ENCODE results near the gene CCDC149.
"Not testable (repeated sequence)": the region's sequence is repeated elsewhere in the genome, so short reads cannot be mapped to it uniquely, and the experiment has no call there.

CCDC149 gene

GRCh38 chr4:24915121-24915922, 2.5 kb upstream of the CCDC149 start:
- no peak for DNase-seq (ENCODE audit: low spot score)

DNA sequence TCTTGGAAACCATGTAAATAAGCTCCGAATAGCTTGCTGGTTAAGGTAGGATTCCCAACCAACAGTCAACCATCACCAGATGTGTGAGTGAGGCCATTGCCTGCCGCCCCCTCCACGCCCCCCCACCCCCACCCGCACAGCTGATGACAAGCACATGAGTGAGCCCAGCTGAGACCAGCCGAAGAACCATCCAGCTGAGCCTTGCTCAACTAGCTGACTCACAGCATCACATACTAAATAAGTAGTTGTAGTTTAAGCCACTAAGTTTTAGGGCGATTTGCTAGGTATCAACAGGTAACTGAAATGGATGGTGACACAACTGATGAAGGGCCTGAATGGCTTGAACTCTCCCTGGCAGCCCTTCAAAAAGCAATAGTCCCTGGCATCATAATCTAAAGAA, 1.6 kb upstream of the CCDC149 start:
- no peak for DNase-seq (ENCODE audit: low spot score)

DNA sequence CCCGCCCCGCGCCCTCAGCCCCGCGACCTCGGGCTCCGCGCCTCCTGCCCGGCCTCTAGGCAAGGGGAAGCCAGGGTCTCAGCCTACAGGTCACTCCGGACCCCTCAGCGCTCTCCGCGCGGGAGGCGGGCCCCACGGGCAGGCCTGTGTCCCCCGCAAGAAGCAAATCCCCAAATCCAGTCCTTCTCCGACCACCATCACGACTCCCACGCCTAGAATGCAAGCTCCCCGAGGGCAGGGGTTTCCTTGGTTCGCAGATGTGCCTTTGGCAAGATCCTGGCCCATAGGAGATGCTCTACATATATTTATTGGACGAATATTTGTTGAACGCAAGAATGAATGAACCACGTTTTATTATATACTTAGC, 260 bp upstream of the CCDC149 start:
- DNase-seq (ENCODE audit: low spot score): no peak

- DNase-seq (ENCODE audit: low spot score): no peak
These were observed 2.3 kb downstream of the CCDC149 start for GRCh38 chr4:24910499-24910898.

- DNase-seq (ENCODE audit: low spot score): not testable (repeated sequence)
These were observed 3.2 kb downstream of the CCDC149 start for GRCh38 chr4:24909606-24910005.

DNA sequence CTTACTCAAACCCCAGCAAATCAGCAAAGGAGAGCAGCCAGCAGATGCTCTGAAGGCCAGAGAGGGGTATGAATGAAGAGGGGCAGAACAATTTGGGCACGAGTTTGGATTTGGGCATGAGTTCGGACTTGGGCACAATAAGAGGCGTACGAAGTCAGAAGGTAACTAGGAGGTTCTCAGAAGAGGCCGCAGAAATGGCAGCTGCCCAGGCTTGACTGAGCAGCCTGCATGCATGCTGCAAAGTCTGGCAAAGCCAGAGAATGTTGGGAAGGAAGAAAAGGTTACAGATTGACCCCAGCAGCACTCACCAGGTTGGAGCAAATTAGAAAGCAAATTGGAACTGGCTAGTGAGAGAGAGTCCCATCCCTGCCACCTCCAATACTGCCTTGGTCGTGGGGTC, 15.2 kb downstream of the CCDC149 start:
- DNase-seq (ENCODE audit: low spot score): no peak

DNA sequence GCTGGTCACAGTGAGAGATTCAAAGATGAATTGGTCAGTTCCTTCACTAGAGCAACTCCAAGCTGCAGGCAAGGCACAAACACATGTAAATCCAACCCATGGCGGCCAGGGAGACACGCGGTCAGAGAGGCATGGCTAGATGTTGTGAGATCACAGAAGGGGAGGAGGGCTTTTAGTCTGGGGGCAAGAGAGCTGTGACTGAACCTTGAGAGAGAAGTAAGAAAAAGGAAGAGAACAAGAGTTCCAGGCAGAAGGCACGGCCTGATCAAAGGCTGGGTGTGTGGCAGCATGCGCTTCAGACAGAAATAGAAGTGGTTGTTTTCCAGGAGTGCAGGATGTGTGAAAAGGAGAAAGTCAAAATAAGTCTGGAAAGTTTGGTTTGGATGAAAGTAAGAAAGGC, 15.9 kb downstream of the CCDC149 start:
- no peak for DNase-seq (ENCODE audit: low spot score)

DNA sequence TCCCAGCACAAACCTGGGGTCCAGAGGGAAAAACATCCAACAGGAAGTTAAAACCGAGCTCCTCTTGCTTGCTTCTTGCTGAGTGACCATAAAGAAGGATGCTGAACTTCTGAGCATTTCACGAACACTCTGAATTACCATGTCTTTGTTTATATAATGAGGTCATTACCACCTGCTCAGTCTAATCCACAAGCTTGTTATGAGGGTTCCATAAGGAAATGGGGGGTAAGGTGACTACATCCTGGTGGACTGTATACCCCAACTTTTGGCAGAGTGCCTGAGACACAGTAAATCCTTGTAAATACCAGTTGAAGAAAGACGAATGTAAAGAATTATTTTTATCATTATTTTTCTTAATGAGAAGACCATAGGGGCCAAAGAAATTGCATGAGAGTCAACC, 16.8 kb downstream of the CCDC149 start:
- no peak for DNase-seq (ENCODE audit: low spot score)

GRCh38 chr4:24895461-24895860, 17.4 kb downstream of the CCDC149 start:
- DNase-seq (ENCODE audit: low spot score): no peak

DNA sequence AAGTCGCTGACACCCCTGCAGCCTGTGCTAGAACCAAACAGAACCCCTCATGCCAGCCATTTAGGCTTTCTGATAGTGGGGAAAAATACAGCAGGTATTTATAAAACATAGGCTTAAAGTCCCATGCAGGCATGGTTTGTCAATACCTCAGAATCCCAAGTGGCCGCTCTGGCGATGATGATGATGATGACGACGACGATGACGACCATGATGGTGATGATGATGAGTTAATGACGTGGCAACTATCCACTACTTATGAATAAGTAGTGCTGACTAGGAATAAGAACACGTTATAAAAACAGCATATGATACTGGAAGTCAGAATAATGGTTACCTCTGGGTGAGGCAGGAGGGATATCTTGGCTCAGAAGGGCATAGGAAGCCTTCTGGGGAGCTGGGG, 18.0 kb downstream of the CCDC149 start:
- no peak for DNase-seq (ENCODE audit: low spot score)

DNA sequence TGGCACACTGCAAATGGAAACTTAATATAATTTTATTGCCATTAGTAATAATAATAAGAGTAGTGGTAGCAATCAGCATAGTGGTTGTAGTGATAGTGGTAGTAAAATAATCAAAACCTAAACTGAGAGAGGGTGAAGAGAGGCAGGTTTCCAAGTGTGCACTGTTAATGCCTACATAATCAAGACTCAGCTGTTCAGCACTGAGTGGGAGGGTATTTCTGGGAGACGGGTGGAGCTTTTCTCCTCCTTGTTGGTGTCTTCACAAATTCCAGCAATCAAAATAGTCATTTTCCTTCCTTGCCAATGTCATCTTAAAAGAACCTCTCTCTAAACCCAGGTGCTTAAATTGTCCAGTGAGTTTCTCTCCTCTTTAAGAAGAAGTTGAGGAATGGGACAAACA, 18.6 kb downstream of the CCDC149 start:
- DNase-seq (ENCODE audit: low spot score): no peak

DNA sequence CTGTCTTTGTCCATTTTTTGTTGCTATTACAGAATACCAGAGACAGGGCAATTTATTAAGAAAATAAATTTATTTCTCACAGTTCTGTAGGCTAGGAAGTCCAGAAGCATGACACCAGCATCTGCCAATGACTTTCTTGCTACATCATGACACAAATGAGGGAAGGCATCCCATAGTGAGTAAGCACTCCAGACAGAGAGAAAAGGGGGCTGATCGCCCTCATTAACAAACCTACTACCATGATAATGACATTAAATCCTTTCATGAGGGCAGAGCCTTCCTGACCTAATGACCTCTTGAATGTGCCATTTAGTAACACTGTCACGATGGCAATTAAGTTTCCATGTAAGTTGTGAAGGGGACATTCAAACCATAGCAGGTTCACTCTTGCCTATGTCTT, 20.1 kb downstream of the CCDC149 start:
- no peak for DNase-seq (ENCODE audit: low spot score)

GRCh38 chr4:24892278-24892677, 20.6 kb downstream of the CCDC149 start:
- no peak for DNase-seq (ENCODE audit: low spot score)

DNA sequence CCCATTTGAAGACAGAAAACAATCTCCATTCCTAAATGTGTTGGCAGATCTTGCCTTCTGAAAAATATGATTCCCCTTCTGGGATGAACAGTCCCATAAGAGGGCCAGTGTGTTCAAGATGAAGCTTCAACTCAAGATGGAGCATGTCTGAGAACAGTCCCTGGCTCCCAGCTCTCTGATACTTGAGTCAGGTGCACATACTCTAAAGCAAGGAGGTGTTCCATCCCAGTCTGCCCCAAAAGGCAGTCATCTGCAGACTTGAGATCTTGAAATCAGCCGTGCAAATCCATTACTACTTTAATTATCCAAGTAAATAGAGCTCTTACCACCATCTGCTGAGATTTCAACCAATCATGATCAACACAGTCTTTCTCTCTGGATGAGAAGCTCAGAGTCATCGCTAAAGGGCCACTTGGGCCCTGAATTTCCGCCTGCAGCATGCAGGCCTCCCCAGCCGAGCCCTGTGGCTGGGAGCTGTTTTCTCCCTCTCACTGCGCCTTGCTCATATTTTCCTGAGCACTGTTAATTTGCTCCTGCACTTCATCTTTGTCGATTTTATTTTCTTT, 22.2 kb downstream of the CCDC149 start:
- no peak for DNase-seq (ENCODE audit: low spot score)

DNA sequence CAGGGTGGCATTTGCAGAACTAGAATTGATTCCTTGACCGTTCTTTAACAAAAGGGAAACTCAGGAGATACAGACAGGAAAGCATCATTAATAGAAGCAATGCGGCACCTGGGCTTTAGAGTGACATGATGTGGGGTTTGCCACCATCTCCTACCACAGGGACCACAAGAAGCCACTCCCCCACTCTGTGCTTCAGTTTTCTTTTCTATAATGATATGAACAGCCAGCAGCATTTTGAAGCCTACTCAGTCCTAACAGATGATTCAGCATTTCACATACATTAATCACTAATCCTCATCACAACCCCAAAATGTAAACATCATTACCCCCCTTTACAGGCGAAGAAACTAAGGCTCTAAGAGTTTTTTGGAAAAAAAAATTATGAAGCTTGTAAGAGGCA, 22.9 kb downstream of the CCDC149 start:
- no peak for DNase-seq (ENCODE audit: low spot score)

DNA sequence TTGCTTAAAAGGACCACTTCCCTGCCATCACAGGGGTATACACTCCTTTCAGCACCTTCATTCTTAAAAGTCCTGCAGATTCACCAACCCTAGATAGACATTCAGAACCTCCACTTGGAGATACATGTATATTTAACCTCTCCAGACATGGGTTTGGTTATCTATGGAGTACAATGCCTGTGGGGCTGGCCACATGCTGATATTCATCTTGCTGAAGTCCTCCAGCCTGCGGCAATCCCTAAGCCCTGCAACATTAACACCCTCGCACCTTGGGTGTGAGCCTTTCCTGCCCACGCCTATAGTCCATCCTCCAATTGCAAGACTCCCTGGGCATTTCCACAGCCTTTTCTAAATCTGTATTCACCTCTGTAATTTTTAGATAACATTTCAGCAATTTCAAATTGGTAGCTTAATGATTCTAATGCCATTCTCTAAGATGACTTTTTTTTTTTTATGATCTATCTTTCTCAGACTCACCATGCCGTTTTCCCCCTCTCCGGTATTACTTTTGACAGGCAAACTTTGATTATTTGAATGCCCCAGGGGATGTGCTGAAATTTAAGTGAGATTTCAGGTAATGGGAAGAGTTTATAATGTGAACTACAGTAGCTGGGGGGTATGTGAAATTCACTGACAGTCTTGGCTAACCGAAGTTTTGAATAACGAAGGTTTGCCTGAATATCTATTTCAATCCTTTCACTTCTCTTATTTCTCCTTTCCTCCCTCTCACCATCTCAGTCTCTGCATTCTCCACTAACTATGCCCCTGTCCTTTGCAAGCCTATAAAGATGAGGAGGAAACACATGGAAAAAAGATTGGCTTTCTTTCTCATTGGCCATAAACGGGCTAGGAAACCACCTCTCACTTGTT, 24.1 kb downstream of the CCDC149 start:
- DNase-seq (ENCODE audit: low spot score): no peak

DNA sequence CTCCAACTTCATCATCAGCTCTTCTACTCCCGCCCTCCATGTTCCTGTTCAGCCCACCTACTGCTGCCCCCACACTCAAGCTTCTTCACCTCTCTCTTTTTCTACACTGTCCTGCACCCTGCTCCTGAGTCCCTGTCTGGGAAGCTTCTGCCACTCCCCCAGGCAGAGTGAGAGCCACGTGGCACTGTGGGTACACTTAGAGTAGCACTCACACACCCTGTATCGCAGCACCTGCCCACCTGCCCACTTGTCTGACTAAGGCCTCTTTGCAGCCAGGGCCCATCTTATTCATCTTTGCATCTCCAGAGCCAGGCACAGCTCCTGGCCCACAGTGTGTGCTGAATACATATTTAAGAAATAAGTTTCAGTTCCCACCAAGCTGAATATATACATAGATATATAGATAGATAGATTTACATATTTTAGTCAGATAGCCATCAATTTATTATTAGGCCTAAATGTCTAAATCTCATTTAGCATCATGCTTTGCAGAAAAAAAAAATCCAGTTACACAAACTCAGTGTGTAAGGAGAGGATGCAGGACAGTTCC, 24.9 kb downstream of the CCDC149 start:
- no peak for DNase-seq (ENCODE audit: low spot score)

DNA sequence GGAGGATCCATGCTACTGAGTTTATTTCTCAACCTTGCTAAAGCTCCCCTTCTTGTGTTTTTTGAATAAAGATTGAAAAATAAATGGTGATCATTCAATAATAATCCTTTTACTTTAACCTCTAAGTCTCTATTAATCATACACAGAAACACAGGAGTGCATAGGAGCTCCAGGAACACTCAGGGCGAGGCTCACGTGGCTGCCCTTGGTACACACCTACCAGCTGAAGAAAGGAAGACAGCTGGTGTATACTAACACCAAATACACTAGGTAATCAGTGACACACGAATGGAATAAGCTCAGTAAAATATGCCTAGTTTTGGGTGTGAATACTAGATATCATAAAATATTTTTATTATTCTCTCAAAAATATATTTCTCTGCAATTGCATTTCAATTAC, 26.2 kb downstream of the CCDC149 start:
- no peak for DNase-seq (ENCODE audit: low spot score)

DNA sequence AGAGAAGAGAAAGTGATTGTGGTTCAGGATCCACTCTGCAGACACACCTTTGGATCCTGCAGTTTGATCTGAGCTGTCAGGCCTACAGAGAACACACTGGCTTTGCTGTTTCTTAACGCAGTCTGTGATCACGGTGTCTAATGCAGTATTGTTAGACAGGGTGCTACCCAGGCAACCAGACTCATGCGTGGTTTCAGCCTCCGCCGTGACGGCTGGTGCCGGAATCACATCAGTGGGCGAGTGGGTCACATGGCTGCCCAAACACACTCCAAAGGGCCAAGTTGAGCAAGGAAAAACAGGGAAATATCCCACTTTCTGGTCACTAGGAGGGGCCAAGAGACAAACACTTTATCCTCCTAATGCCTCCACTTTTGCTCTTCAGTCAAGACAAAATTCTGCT, 27.5 kb downstream of the CCDC149 start:
- DNase-seq (ENCODE audit: low spot score): no peak

DNA sequence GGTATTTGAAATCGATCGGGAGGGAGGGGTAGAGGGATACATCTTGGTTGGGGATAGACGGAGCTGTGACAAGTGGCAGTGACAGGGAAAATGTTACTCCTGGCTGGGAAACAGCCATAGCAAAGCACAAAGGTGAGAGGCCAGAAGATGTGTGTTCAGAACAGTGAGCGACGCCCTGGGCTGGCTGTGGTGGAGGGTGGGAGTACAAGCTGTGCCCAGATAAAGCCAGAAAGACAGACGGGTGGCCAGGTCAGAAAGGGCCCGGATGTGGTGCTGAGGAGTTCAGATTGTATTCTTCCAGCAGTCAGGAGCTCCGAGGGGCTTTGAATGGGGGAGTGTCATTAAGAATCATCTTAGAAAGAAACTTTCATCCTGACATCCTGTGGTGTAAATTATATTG, 27.9 kb downstream of the CCDC149 start:
- no peak for DNase-seq (ENCODE audit: low spot score)

GRCh38 chr4:24881508-24882196, 31.2 kb downstream of the CCDC149 start:
- DNase-seq (ENCODE audit: low spot score): no peak

DNA sequence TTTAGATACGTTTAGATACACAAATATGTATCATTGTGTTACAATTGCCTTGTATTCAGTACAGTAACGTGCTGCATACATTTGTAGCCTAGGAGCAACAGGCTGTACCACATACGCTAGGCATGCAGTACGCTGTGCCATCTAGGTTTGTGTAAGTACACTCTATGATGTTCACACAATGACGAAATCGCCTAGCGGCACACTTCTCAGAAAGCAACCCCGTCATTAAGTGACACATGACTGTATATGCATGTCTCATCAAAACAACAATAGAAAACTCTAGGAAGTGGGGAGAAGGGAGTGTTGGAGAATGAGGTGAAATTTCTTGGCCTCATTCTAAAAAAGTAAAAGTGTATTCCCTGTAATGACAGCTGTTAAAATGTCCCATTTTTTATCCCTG, 32.7 kb downstream of the CCDC149 start:
- DNase-seq (ENCODE audit: low spot score): no peak

Data from NAMALWA (cell line).